Measurements from ENCODE around the gene SLC35D2.
"Not testable (repeated sequence)": the region's sequence is repeated elsewhere in the genome, so short reads cannot be mapped to it uniquely, and the experiment has no call there.

SLC35D2 gene

DNA sequence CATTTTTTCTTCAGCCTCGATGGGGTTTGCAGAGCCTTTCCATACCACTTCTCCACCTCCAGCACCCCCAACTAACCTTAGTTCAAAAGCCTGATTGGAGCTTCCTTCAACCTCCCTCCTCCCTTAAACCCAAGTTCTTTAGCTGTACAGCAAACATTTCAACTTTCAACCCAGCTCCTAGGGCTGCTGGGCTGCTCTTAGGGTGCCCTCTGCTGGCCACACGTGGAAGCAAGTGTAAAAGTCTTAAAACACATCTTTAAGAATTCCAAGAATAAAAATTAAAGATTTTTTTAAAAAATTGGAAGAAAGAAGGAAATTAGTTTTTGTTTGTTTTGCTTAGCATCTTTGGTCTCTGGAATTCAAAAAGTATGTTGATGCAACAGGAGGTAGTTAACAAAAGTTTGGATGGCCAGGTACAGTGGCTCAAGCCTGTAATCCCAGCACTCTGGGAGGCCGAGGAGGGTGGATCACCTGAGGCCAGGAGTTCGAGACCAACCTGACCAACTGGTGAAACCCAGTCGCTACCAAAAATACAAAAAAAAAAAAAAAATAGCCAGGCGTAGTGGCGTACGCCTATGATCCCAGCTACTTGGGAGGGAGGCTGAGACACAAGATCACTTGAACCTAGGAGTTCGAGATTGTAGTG, 66.1 kb downstream of the SLC35D2 start:
- ATAC-seq (no peak), DNase-seq (peak; percentile 37)

DNA sequence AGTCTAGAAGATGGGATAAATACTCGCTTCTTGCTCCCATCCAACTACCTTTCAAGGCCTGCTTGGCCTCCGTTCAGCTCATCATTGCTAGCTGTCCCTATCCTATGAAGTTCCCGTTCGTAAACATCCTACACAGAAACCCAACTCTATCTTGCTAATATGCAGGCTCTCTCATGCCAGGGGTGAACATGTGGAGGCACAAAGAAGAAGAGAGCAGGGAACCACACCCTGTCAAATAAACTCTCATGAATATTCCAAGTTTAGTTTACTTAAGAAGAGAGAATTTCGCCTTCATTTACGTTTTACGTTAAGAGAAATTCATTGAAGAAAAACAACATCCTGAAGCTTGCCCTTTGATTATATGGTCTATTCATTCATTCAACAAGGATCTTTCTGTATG, 73.7 kb downstream of the SLC35D2 start:
- DNase-seq = no peak
- no peak for ATAC-seq

DNA sequence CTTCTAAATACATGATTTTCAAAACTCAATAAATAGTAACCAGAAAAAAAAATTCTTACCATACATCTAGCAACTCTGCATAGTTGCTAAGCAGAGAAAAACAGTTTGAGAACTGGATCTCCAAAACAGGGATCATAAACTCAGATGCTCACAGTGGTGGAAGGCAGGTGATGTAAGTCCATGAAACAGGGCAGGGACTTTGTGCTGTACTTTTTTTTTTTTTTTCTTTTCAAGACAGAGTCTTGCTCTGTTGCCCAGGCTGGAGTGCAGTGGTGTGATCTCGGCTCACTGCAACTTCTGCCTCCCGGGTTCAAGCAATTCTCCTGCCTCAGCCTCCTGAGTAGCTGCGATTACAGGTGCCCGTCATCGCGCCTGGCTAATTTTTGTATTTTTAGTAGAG, 76.6 kb downstream of the SLC35D2 start:
- not testable (repeated sequence) for ATAC-seq, DNase-seq

DNA sequence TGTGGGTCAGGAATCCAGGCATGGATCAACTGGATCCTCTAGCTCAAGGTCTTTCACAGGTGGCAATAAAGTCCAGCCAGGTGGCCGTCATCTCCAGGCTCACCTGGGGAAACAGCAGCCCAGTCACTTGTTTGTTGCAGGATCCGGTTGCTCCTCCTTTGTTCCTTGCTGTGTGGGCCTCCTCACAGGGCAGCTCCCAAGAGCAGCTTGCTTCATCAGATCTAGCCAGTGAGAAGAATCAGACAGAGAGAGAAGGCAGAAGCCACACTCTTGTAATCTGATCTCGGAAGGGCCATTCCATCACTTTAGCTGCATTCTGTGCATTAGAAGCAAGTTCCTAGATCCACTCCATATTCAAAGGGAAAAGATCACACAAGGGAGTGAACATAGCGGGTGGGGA, 78.3 kb downstream of the SLC35D2 start:
- no peak for ATAC-seq
- DNase-seq = no peak

DNA sequence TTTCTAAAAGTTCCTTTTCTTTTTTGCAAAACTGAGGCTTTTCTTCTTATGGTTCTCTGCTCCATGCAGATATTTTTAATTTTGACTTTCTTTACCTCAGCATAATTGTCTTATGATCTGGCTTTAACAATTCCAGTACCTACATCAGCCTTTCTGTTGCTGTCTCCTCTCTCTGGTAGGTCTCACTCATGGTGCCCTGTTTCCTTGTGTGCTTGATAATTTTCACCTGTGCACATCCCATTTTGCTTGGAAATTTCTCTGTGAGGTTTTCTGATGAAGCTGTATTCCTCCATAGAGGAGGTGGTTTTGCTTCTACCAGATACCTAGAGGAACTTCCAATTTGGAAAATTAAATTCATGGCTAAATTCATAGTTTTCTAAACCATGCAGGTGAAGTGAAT, 79.3 kb downstream of the SLC35D2 start:
- DNase-seq (no peak), ATAC-seq (no peak)

DNA sequence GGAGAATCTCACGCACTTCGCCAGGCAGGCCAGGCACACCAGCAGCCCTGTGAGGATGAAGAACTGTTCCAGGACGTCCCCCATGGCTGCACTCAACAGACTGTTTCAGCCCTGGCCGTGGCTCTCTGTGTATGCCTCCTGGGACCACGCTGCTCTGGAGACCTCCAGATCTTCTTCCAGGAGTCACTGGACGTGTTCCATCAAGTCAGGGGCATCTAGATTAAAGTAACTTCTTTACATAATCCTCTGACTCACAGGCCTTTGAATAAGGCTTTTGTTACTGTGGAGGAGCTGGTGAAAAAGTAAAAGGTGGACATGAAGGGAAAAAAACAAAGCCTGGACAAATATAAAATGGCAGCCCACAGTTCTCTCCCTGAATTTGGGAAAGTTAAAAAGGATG, 81.5 kb downstream of the SLC35D2 start, which contains the start of gene HSD17B3:
Gene HSD17B3 (minus strand): TSS at position 156 of the 400 bp plus-strand sequence. CDS start 72 bp downstream, at position 84.
- DNase-seq (no peak), ATAC-seq (no peak)

DNA sequence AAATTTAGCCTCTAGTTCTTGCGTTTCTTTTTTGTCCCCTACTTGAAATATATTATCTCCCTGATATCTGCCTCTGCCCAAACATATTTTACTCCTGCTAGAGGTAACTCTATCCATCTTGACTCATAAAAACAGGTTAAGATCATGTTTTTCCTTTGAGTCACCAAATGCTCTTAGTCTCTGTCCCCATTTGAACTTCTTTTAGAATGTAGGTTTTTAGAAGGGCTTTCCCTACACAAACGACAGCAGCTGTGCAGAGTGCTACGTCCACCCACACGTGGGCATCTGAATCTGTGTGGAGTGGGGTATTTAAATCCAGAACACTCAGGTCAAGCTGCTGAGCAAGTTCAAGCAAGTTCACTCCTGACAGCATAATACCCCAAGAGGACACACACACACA, 83.7 kb downstream of the SLC35D2 start:
- DNase-seq (no peak), ATAC-seq (no peak)

DNA sequence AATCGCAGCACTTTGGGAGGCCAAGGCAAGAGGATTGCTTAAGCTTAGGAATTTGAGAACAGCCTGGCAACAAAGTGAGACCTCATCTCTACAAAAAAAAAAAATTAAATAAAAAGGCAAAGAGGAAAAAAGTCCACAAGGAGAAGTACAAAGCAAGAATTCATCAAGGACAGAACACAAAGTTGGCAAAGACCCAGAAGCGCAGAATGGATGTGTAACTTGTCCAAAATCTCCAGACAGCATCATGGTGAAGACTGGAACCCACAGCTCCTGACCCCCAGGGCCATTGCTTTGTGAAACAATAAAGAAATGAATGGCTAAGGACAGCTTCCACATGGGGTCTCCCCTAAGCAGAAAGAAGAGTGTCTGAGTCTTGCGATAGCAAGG, 89.4 kb downstream of the SLC35D2 start:
- ATAC-seq = no peak
- no peak for DNase-seq

DNA sequence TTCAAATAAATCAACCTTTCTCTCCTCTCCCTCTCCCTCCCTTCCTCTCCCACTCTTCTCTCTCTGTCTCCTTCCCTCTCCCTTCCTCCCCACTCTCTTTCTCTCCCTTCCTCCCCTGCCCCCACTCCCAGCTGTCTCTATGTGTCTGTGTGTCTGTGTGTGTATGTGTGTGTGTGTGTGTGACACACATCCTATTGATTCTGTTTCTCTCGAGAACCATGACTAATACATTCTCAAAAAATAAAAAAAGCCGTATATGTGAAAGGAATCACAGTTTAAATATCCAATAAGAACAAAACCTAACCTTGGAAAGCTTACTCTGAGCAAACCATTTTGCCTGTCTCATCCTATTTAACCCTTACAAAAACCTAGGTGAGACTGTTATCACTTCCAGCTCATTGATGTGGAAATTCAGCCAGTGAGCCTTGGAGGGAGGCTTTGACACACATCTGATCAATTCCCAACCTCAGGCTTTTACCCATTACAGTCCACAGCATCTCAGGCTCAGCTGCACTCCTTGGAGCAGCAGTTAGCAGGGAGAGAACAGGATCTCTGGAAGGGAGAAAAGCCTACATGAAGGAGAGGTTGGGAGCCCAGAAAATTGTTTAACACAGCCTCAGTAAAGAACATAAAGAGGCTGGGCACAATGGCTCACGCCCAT, 89.9 kb downstream of the SLC35D2 start:
- DNase-seq (no peak), ATAC-seq (no peak)

DNA sequence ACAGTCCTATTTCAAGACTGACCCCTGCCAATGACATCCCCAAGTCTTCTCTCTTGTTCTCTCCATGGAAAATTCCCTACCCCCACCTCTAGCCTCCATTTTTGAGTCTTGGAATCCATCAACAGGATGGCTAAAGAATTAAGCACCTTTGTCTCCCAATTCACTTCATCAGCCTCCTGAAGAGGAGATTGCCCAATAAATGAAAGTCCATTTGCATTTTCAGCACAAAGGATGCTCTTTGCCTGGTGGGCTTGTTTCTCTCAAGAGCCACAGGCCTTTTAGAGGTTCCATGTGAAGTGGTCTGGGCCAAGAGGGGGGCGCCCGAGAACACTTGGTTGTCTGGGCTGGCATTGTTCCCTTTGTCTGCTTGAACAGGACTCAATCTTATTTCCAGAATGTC, 94.1 kb downstream of the SLC35D2 start:
- ATAC-seq (no peak), DNase-seq (no peak)

DNA sequence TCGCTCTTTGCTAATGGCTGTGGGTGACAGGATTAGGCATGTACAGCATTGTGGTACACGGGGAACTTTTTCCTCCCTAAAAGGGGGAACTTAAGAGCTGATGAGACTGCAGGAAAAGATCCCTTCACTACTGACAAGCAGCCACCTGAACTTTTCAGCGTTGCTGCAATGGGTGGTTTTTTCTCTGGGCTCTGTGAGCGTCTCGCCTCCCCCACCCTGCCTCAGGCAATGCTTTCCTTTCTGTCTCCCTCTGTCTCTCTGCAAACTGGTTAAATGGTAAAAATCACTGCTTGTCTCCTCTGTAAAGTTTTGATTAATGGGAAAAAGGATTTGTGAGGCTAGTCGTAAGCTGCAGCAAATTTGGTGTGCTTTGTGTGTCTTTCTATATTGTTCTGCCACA, 101.9 kb downstream of the SLC35D2 start:
- no peak for ATAC-seq
- DNase-seq = no peak

DNA sequence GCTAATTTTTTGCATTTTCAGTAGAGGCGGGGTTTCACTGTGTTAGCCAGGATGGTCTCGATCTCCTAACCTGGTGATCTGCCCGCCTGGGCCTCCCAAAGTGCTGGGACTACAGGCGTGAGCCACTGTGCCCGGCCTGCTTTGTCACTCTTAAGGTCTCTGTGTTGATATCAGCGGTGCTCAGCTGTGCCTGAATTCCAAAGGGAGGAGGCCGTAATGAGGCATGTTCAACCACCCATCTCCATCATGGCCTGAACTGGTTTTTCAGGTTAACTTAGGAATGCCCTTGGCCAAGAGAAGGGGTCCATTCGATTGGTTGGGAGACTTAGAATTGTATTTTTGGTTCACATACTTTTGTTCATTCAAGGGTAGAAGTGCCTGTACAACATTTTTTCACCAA, 103.6 kb downstream of the SLC35D2 start:
- ATAC-seq (no peak), DNase-seq (no peak)

DNA sequence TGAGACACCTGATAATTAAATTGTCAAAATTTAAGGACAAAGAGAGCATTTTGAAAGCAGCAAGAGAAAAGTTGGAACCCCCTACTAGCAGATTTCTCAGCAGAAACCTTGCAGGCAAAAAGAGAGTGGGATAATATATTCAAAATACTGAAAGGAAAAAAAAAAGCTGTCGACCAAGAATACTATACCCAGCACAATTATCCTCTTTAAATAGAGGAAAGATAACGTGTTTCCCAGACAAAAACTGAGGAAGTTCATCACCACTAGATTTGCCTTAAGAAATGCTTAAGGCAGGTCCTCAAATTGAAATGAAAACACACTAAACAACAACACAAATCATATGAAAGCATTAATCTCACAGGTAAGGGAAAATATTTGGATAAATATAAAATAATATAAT, 108.6 kb downstream of the SLC35D2 start:
- ATAC-seq (no peak), DNase-seq (no peak)
